DMS 273 (cell line): ENCODE results near the gene DYNLRB1.

Source experiments
- DNase-seq: peaks from one replicate; lab custom pipeline; 2025; ENCODE audit not compliant: unreplicated experiment; lab: John Stamatoyannopoulos, UW

DYNLRB1 gene

DNA sequence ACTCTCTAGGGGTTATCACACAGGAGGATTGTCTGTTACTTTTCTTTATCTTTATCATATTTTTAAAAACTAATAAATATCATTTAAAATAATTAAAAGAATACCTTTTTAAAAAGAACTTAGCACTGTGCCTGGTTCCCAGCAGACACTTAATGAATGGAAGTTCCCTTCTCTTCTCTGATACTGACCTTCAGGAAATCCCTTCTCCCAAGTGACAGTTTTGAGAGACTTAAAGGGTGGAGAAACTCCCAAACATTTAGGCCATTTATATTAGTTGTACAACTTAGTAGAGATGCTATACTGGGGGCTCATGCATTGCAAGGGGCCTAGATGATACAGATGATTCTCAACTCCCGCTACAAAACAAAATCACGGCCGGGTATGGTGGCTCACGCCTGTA, 60.8 kb downstream of the DYNLRB1 start:
- DNase-seq: no peak

DNA sequence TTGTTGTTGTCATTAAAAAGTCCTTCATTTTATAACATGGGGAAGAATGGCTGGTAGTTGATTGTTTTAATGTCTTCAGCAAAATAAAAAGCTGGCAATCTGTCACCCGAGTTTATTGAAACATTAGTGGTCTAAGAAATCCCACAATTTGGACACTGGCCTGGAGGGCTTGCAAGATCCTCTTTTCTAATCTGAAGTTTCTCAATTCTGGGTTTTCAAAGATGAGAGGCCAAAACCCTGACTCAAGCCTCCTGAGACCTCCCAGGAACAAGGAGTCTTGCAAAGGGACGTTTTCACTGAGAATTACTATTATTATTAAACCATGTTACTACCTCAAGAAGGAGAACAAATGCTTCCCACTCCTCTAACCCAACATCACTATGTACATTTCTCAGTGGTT, 61.8 kb downstream of the DYNLRB1 start:
- no peak for DNase-seq

DNA sequence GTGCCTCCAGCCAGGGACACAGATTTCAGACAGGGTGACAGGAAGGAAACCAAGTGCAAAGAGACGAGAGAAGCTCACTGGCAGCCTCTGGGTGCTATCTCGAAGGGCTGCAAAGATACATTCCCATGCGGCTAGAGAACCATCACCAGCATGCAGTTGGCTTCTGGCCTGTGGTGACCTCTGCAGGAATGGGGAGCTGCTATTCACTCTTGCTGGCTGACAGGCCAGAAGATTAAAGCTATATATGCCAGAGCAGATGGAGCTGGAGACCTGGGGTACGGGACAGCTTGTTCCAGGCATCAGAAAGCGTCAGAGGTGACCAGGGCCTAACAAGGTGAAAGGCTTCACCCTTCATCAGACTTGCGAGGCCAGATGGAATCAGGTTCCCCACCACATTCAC, 62.3 kb downstream of the DYNLRB1 start:
- no peak for DNase-seq

DNA sequence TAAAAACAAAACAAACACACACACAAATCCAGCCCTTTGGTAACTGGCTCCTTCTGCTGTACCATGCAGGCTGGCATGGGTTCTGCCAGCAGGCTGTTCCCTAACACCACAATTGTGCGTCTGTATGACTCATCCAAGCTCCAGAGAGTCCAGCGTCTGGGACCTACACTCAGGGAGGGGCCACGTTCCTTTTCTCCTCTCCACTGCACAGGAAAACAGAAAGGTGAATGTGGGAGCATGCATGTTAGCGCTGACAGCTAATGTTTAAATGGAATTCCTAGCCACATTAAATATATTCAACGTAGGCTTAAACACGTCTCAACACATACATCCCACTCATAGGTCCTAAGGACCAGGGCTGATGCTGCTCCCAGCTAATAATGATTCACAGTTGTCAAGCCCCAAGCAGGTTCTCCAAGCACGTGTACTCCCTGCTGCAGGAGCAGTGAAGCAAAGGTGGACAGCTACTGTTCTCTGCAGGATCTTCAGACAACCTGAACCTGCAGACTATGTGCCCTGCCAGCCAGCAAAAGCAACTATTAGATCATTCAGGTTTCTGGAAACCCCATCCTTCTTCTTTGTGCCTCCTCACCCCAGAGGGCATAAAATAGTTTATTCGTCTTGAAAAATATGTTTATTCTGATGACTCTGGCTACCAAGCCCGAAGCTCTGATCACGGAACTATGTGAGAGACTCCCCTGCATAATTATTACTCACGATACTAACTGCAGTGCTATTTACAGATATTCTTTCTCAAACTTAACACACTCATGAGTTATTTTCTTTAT, 63.2 kb downstream of the DYNLRB1 start:
- peak; percentile 82 for DNase-seq

DNA sequence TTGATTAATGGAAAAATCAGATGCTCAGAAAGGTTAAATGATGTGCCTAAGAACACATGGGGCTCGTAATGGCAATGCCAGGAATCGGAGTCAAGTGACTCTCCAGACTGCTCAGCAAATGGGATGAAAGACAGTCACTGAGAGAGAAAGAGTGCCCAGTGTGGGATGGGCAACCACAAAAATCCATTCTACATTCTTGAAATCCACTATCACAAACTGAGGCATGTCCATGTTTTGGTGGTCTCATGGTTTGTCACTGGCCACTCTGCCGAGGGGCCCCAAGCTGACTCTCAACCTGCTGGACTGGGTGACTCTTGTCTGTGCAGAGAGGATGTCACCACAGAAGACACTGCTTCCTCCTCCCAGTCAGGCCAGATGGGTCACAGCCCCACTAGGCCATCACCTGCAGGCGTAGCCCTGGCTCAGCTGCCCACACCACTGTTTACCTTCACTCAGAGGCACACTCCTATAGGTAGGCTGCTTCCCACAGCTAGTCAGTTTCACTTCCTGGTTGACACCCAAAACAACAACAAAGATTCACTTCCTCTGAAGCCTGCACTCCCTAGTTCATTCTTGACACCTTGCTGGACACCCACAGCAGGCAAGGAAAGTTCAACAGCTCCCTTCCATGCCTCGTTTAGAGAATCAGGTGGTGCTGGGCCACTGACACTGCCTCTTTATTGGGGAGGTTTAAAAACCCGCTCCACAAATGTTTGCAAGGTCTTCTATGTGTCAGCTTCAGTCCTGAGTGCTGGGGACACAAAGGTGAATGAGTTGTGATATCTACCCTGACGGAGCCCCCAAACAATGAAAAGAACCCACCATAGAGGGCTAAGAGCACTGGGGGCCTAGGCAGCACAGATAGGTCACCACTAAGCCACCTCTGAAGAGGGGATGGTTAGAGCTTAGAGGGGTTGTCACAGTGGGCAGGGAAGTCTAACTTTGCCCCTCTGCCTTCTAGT, 64.0 kb downstream of the DYNLRB1 start:
- DNase-seq: no peak

DNA sequence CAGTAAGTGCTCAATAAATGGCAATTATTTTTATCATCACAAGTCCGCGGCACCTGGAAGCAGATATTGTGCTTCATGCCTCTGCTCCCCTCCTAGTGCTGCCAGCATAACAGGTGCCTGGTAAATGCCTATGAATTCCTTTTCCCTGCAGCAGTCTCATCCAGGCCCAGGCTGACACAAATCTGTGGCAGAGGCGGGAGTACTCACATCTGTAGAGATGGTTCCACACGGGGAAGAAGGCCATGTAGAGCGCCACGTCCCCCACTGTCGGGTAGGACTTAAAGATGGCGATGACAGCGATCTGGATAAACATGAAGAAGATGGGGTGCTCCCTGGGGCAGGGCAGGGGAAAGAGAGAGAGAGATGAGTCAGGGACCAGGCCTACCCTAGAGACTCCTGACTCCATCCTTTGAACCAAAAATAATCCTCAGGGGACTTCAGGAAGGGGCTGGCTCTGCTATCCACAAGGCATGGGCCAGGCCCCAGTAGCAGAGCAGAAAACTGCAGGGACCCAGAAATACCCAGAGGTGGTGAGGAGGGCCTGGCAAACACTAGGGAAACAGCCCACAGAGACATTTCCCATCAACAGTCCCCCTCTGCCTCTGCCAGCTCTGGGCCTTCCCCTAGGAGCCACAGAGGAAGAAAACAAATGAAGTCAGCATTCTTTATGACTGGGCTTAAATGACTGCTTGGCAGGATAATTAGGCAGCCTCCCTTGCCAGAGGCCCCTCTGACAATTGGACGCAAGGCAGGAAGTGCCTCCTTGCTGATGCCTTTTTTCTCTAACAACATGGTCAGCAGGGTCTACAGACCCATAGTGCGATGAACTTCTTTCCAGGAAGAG, 65.3 kb downstream of the DYNLRB1 start:
- DNase-seq: peak; percentile 33

DNA sequence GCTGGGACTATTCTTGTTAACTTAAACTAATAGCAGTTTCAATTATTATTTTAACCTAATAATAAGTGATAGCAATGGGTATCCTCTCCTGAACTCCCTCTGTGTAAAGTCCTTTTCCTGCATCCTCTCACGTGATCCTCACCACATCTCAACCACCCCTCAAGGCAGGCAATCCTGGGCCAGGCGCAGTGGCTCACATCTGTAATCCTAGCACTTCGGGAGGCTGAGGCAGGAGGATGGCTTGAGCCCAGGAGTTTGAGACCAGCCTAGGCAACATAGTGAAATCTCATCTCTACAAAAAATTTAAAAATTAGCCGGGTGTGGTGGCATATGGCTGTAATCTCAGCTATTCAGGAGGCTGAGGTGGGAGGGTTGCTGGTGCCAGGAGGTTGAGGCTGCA, 66.0 kb downstream of the DYNLRB1 start:
- no peak for DNase-seq

DNA sequence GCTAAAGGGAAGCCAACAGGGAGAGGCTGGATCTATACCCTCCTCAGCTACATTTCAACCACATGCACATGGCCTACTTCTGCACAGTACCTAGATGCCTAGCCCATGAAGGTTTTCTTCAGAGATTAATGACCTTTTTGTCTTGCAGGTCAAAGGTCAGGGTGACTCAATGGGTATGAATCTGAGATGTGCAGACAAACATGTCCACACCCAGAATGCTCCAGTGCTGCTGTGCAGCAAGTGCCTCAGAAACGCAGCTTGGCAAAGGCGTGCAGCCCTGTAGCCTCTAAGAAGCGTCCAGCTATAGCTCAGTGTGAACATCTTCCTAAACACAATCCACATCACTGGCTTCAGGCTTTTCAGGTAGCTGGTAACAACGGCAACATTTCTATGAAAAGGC, 66.7 kb downstream of the DYNLRB1 start:
- DNase-seq: no peak

DNA sequence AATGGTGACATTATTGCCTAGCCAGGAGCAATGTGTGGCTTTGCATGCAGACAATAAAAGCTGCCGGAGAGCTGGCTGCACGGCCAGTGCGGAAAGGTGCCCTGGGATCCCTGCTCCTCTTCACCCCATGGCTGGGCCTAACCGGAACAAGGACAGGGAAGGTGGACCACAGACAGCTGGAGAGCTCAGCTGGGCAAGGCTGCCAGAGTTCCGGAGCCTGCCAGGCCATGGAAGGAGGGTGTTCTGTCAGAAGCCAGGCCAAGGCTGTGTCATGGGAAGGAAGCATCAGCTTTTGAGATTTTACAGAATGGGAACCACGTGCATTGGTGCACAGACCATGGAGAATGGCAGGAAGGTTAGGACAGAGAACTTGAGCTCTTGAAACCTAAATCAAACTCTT, 67.3 kb downstream of the DYNLRB1 start:
- DNase-seq: no peak

DNA sequence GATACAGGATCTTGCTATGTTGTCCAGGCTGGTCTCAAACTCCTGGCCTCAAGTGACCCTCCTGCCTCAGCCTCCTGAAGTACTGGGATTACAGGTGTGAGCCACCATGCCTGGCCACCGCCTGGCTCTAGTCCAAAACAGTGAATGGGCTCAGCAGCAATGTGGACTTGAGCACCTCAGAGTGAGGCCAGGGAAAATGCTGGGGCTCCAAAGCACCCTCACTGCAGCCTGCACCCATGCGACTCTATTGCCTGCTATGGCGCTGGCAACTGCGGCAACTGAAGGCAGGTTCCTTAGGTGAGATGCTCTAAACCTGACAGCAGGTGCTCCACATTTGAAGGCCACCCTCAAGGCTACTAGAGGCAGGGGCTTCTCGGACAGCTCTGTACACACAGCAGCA, 68.8 kb downstream of the DYNLRB1 start:
- no peak for DNase-seq

DNA sequence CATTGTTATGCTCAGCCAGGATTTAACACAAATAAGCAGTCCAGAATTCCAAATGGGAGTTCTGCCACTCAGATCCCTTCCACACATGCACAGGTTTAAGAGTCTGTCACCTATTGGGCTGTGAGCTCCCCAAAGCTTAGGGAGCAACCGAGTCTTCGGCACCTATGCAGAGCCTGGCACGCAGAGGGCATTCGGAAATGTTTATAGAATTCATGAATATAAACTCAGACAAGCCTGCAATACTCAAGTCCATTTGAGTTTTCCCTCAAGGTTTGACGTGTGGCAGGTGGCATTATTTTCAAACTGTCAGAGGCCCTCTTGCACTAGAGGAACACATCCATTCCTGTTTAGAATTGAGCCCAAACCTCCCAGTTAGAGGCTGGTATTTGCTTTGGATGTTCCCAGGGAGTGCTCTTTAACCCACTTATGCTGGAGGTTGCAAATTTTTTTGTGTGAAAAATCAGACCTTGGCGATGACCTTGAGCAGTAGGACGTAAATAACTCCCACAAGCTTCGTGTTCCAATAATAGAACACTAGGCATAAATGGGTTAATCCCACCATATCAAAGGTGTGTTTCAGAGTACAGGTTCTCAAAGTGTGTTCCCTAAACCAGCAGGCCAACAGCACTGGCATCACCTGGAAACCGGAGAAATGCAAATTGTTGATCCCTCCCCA, 70.4 kb downstream of the DYNLRB1 start:
- no peak for DNase-seq
